Breast epithelium (tissue), 3 donors: ENCODE data around the gene NRXN3.

Experiments
- CTCF ChIP-seq, 3 donors: fragments of 450-650 bp; IDR thresholded peaks; one replicate each; pipeline ENCODE4 v1.5.1; 2016 to 2017; ENCODE audit warnings: antibody characterized with exemption in 3 of 3, mild to moderate bottlenecking in 3 of 3, moderate library complexity in 3 of 3
- POLR2A ChIP-seq: fragments of 450-650 bp; IDR thresholded peaks from one replicate; pipeline ENCODE4 v1.6.1; 2016; ENCODE audit warnings: antibody characterized with exemption, mild to moderate bottlenecking, moderate library complexity
- POLR2AphosphoS5 ChIP-seq, 3 donors: sonication (generic); formaldehyde crosslinking; IDR thresholded peaks; one replicate each; pipeline ENCODE4 v1.6.1; 2017; ENCODE audit warnings: antibody characterized with exemption in 3 of 3

GRCh38 chr14:79279645-79280597 lies 1109.7 kb downstream of the NRXN3 start:
- TF ChIP-seq CTCF (IDR thresholded peaks at IDR 0.05) (no peak), POLR2AphosphoS5 (IDR thresholded peaks at IDR 0.05) (no peak), POLR2A (no peak)
